Left ventricle myocardium inferior (tissue), 1 donor: ENCODE results near the gene GMCL1. TPM values are rescaled to one million over a fixed set of nuclear protein-coding genes. Genes with fewer than 3 reads are reported as not detected.

Source experiments
- DNase-seq: peaks from one replicate; pipeline ENCODE4 v3.0.0-alpha.2; 2020
- H3K27ac ChIP-seq: fragments of 200-600 bp; replicated peaks from 2 replicates; pipeline ENCODE4 v1.8.0; 2021
- H3K27me3 ChIP-seq: fragments of 200-600 bp; 2 replicates; pipeline ENCODE4 v1.8.0; 2021; ENCODE audit warnings: low read depth
- H3K36me3 ChIP-seq: fragments of 200-600 bp; 2 replicates; pipeline ENCODE4 v1.8.0; 2021
- H3K4me1 ChIP-seq: fragments of 200-600 bp; 2 replicates; pipeline ENCODE4 v1.8.0; 2021
- H3K4me3 ChIP-seq: fragments of 200-600 bp; 2 replicates; pipeline ENCODE4 v1.8.0; 2021; ENCODE audit warnings: mild to moderate bottlenecking, moderate library complexity
- H3K9me3 ChIP-seq: fragments of 200-600 bp; replicated peaks from 2 replicates; pipeline ENCODE4 v1.8.0; 2021
- CTCF ChIP-seq: fragments of 200-600 bp; IDR thresholded peaks from 2 replicates; pipeline ENCODE4 v1.8.0; 2021; ENCODE audit warnings: antibody characterized with exemption, mild to moderate bottlenecking, borderline replicate concordance
- intact Hi-C: fragments of 100-400 bp; cut with micrococcal nuclease; formaldehyde crosslinking; loops from one replicate; pipeline ENCODE4 v1.11.0; 2022
- total RNA-seq: library from RNA; stranded (reverse); fragmentation: NEBNext Ultra II Directional; extraction: Animal tissue kit (Norgen Biotek cat#: 25700); gene quantifications from one replicate; pipeline ENCODE4 v1.2.1, GENCODE V29; 2021
- donor health status: DM: no; HTN: yes; CAD: no; lungs with severe emphysema.

The GMCL1 gene
- total RNA-seq, 1 donor from 2014 or later: 5.3 TPM

GRCh38 chr2:69843993-69844392 is 14.5 kb downstream of the GMCL1 start:
- no peak for DNase-seq
- intact Hi-C loops: no loop called here
- Histone ChIP-seq H3K27me3 (no peaks in the 10 kb centered on the region), H3K36me3 (peaks cover 54% of the 10 kb centered on the region), H3K4me1 (no peaks in the 10 kb centered on the region), H3K9me3 (no peaks in the 10 kb centered on the region), H3K27ac (no peak overlapping the region), H3K4me3 (no peak overlapping the region)
- no peak for TF ChIP-seq CTCF

DNA sequence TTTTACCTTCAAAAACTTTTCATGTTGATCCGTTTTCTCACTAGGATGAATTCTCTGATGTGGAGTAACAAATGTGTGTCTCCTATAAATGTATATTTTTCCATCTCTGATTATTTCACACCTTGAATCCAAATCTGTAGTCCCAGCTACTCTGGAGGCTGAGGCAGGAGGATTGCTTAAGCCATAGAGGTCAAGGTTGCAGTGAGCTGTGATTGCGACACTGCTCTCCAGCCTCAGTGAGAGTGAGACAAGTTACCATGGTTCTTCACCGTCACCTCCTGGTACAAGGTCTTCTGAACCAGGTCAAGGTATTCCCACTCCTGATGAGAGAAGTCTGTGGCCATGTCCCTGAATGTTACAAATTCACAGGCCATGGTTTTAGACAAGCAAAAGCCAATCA is 15.1 kb downstream of the GMCL1 start:
- Histone ChIP-seq H3K36me3 (peaks cover 50% of the 10 kb centered on the region), H3K9me3 (no peaks in the 10 kb centered on the region), H3K27me3 (no peaks in the 10 kb centered on the region), H3K4me3 (no peak overlapping the region), H3K4me1 (no peaks in the 10 kb centered on the region), H3K27ac (no peak overlapping the region)
- intact Hi-C loops: no loop called here
- DNase-seq: no peak
- no peak for TF ChIP-seq CTCF

- DNase-seq: no peak
- H3K9me3 ChIP-seq: no peaks in the 10 kb centered on the region
- no peak overlapping the region for H3K4me3 ChIP-seq
- intact Hi-C loops: no loop called here
- no peaks in the 10 kb centered on the region for H3K27me3 ChIP-seq
- no peaks in the 10 kb centered on the region for H3K4me1 ChIP-seq
- TF ChIP-seq CTCF: no peak
- H3K36me3 ChIP-seq: peaks cover 61% of the 10 kb centered on the region
- no peak overlapping the region for H3K27ac ChIP-seq
Measured at GRCh38 chr2:69846182-69847067, 17.0 kb downstream of the GMCL1 start.

GRCh38 chr2:69847068-69847828 is 17.8 kb downstream of the GMCL1 start:
- no peaks in the 10 kb centered on the region for H3K4me1 ChIP-seq
- H3K27me3 ChIP-seq: no peaks in the 10 kb centered on the region
- intact Hi-C loops: no loop called here
- DNase-seq: no peak
- no peak overlapping the region for H3K4me3 ChIP-seq
- H3K36me3 ChIP-seq: peaks cover 66% of the 10 kb centered on the region
- no peaks in the 10 kb centered on the region for H3K9me3 ChIP-seq
- no peak overlapping the region for H3K27ac ChIP-seq
- TF ChIP-seq CTCF: no peak

- no peaks in the 10 kb centered on the region for H3K9me3 ChIP-seq
- no peak for DNase-seq
- H3K4me3 ChIP-seq: no peak overlapping the region
- TF ChIP-seq CTCF: no peak
- H3K4me1 ChIP-seq: no peaks in the 10 kb centered on the region
- peaks cover 68% of the 10 kb centered on the region for H3K36me3 ChIP-seq
- intact Hi-C loops: no loop called here
- H3K27ac ChIP-seq: no peak overlapping the region
- H3K27me3 ChIP-seq: no peaks in the 10 kb centered on the region
Measured at GRCh38 chr2:69848186-69848790, 18.8 kb downstream of the GMCL1 start.
